GM12878 (cell line): ENCODE data around the gene PHLPP1. TPM values are rescaled to one million over a fixed set of nuclear protein-coding genes. Genes with fewer than 3 reads are reported as not detected.

ENCODE experiments used
- CBFB ChIP-seq: IDR thresholded peaks from 2 replicates; pipeline ENCODE4 v1.6.1; 2016; ENCODE audit warnings: antibody characterized with exemption, low read depth
- CBX5 ChIP-seq: sonication (generic); IDR thresholded peaks from 2 replicates; pipeline ENCODE4 v1.6.1; 2016; ENCODE audit warnings: low read depth, moderate library complexity, mild to moderate bottlenecking, inconsistent platforms
- CHD4 ChIP-seq: fragments of 200-600 bp; sonication (generic); IDR thresholded peaks from 2 replicates; pipeline ENCODE4 v1.6.1; 2016; ENCODE audit warnings: mild to moderate bottlenecking
- CTCF ChIP-seq, 3 experiments: IDR thresholded peaks in 2 of 3; conservative IDR thresholded peaks in 1 of 3; 2 replicates each; pipeline ENCODE4 v1.5.1; 2011; ENCODE audit warnings: low read depth in 3 of 3, low read length in 3 of 3, mild to moderate bottlenecking in 3 of 3, control low read depth in 2 of 3, moderate library complexity in 2 of 3, inconsistent platforms in 1 of 3, mixed read lengths in 1 of 3; ENCODE audit not compliant: control insufficient read depth in 2 of 3, insufficient read depth in 1 of 3; ENCODE audit errors: extremely low read depth in 1 of 3
- EGR1 ChIP-seq, 2 experiments: IDR thresholded peaks; 1 replicate in 1 of 2; 2 replicates in 1 of 2; pipeline ENCODE4 v1.6.1; 2011 to 2012; ENCODE audit warnings: low read depth in 2 of 2, low read length in 2 of 2, borderline replicate concordance in 1 of 2, mild to moderate bottlenecking in 1 of 2, moderate library complexity in 1 of 2
- HSF1 ChIP-seq: fragments of 150-350 bp; IDR thresholded peaks from 2 replicates; pipeline ENCODE4 v1.6.1; 2014; ENCODE audit warnings: mild to moderate bottlenecking, low read depth, low read length
- MTA3 ChIP-seq: IDR thresholded peaks from 2 replicates; pipeline ENCODE4 v1.6.1; 2012; ENCODE audit warnings: low read length, inconsistent platforms, borderline replicate concordance
- NKRF ChIP-seq: fragments of 450-650 bp; conservative IDR thresholded peaks from 2 replicates; pipeline ENCODE4 v1.6.1; 2017; ENCODE audit warnings: mild to moderate bottlenecking, moderate library complexity
- REST ChIP-seq: IDR thresholded peaks from 2 replicates; pipeline ENCODE4 v1.6.1; 2012; ENCODE audit warnings: mild to moderate bottlenecking, low read depth, low read length
- RUNX3 ChIP-seq: IDR thresholded peaks from 2 replicates; pipeline ENCODE4 v1.6.1; 2012; ENCODE audit warnings: low read length, inconsistent platforms
- ZBTB40 ChIP-seq: fragments of 450-650 bp; IDR thresholded peaks from 2 replicates; pipeline ENCODE4 v1.6.1; 2016; ENCODE audit warnings: mild to moderate bottlenecking, moderate library complexity, borderline replicate concordance
- ZNF274 ChIP-seq: IDR thresholded peaks from one replicate; pipeline ENCODE4 v1.8.0; 2011; ENCODE audit not compliant: insufficient read length, insufficient read depth
- polyA plus RNA-seq, 11 experiments: library from polyadenylated mRNA; depleted of rRNA in 4 of 11; unstranded in 6 of 11; stranded (reverse) in 5 of 11; fragments of >200 nt; fragmentation: Nextera tagmentation in 4 of 11; fragmentation: Illumina TruSeq in 1 of 11; extraction: Ambion mirVana in 4 of 11; extraction: Trizol in 1 of 11; gene quantifications; 1 replicate in 1 of 11; 2 replicates in 10 of 11; pipeline versions ENCODE4 v1.2.1 to v1.2.3, GENCODE V29; 2011 to 2016; ENCODE audit warnings: inconsistent platforms in 2 of 11, missing spikeins in 2 of 11, low read depth in 1 of 11
- total RNA-seq, 4 experiments: library from RNA; depleted of rRNA in 3 of 4; stranded (reverse); fragments of >200 nt in 3 of 4; fragmentation: Illumina TruSeq in 1 of 4; extraction: Trizol in 1 of 4; gene quantifications; 2 replicates each; pipeline versions ENCODE4 v1.2.1 to v1.2.3, GENCODE V29; 2013 to 2021

Gene PHLPP1
- total and polyA plus RNA-seq, 10 of the 15 experiments (the other 5 are each of a cell fraction or from before 2014, with no cell fraction given): 0.42 to 7.0 (median 1.9) TPM

- TF ChIP-seq EGR1 (IDR thresholded peaks at IDR 0.05; ENCODE audit: borderline replicate concordance in 1 of 2, low read depth in 2 of 2, low read length in 2 of 2): no peak
- TF ChIP-seq HSF1: no peak
- TF ChIP-seq RUNX3: no peak
- TF ChIP-seq CHD4: no peak
- TF ChIP-seq MTA3: no peak
- no peak for TF ChIP-seq CTCF (IDR thresholded peaks at IDR 0.05 in 2 of 3, conservative IDR thresholded peaks at IDR 0.05 in 1 of 3; ENCODE audit: control insufficient read depth in 2 of 3, extremely low read depth in 1 of 3, insufficient read depth in 1 of 3, low read depth in 3 of 3, low read length in 3 of 3)
- TF ChIP-seq CBFB: no peak
- no peak for TF ChIP-seq CBX5
- no peak for TF ChIP-seq ZBTB40
- no peak for TF ChIP-seq NKRF
- no peak for TF ChIP-seq REST
- no peak for TF ChIP-seq ZNF274
- TF ChIP-seq, all 136 proteins: peak for 0
Observed at GRCh38 chr18:63017076-63017475, 301.7 kb downstream of the PHLPP1 start (continued).
